NCI-H1105 (cell line): Measurements from ENCODE around the gene NDUFS6.

Experiments used
- DNase-seq: peaks from one replicate; lab custom pipeline; 2025; lab: John Stamatoyannopoulos, UW

Gene NDUFS6

GRCh38 chr5:1817261-1818043, 16.2 kb downstream of the NDUFS6 start:
- DNase-seq, result no peak

- no peak for DNase-seq
Measured at GRCh38 chr5:1818784-1819183, 17.6 kb downstream of the NDUFS6 start.

GRCh38 chr5:1819458-1819857, 18.3 kb downstream of the NDUFS6 start:
- no peak for DNase-seq

GRCh38 chr5:1820381-1820780, 19.2 kb downstream of the NDUFS6 start:
- DNase-seq, result no peak

GRCh38 chr5:1820926-1821325, 19.7 kb downstream of the NDUFS6 start:
- DNase-seq, result no peak

- DNase-seq, result no peak
Measured at GRCh38 chr5:1821862-1822261, 20.7 kb downstream of the NDUFS6 start.

GRCh38 chr5:1823381-1824034, 22.3 kb downstream of the NDUFS6 start:
- no peak for DNase-seq

- no peak for DNase-seq
Measured at GRCh38 chr5:1824109-1824821, 23.1 kb downstream of the NDUFS6 start.

GRCh38 chr5:1824903-1825841, 24.0 kb downstream of the NDUFS6 start:
- no peak for DNase-seq

GRCh38 chr5:1826235-1826980, 25.2 kb downstream of the NDUFS6 start:
- no peak for DNase-seq

- no peak for DNase-seq
Measured at GRCh38 chr5:1827025-1827885, 26.0 kb downstream of the NDUFS6 start.

GRCh38 chr5:1827886-1828397, 26.7 kb downstream of the NDUFS6 start:
- no peak for DNase-seq

- no peak for DNase-seq
Measured at GRCh38 chr5:1830571-1831228, 29.5 kb downstream of the NDUFS6 start.

GRCh38 chr5:1831257-1831656, 30.1 kb downstream of the NDUFS6 start:
- DNase-seq, result no peak

GRCh38 chr5:1831677-1832313, 30.6 kb downstream of the NDUFS6 start:
- no peak for DNase-seq

- DNase-seq, result no peak
Measured at GRCh38 chr5:1832511-1833250, 31.5 kb downstream of the NDUFS6 start.

- DNase-seq, result no peak
Measured at GRCh38 chr5:1833264-1834021, 32.2 kb downstream of the NDUFS6 start.
